ENCODE data around the gene PI4KA. TPM values are rescaled to one million over a fixed set of nuclear protein-coding genes. Genes with fewer than 3 reads are reported as not detected.

The PI4KA gene
- total RNA-seq, 4 donors from 2014 or later = 85.0 to 127 (median 101) TPM

DNA sequence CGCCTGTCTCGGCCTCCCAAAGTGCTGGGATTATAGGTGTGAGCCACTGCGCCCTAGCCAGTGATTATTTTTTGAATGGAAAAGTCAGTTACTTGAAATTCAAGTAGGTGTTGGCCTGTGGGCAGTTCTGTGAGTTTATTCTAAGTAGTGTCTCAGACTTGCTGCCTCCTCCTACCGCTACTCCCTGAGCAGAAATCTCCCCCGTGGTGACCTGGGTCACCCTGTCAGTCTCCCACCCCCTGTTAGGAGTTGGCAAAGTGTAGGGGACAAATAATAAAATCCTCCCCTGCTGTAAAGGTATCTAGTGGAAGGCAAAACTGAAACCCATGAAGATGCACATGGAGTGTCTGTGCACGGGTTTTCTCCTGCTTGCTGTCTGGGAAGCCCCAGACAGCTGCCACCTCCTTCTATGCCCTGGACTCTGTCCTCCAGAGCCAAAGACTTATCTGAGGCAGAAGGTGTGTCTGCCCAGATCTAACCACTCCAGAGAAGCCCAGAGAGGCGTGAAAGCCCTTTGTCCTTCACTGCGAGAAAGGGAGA lies 26.5 kb upstream of the PI4KA start:
- DNase-seq = no peak
- 80 to 87% methylated on average over 8 of the region's 8 CpGs for WGBS, 2 donors
- no peak overlapping the region for H3K4me3 ChIP-seq (replicated peaks in 1 of 3)
- intact Hi-C loops (cut with DNase I) = no loop called here
- H3K27me3 ChIP-seq = no peaks in the 10 kb centered on the region
- peaks cover 26 to 55% of the 10 kb centered on the region in 2 donors for H3K36me3 ChIP-seq
- H3K27ac ChIP-seq = no peak overlapping the region
- no peaks in the 10 kb centered on the region for H3K9me3 ChIP-seq
- no peak for TF ChIP-seq POLR2A (IDR thresholded peaks at IDR 0.05)
- TF ChIP-seq, protein P1, sequence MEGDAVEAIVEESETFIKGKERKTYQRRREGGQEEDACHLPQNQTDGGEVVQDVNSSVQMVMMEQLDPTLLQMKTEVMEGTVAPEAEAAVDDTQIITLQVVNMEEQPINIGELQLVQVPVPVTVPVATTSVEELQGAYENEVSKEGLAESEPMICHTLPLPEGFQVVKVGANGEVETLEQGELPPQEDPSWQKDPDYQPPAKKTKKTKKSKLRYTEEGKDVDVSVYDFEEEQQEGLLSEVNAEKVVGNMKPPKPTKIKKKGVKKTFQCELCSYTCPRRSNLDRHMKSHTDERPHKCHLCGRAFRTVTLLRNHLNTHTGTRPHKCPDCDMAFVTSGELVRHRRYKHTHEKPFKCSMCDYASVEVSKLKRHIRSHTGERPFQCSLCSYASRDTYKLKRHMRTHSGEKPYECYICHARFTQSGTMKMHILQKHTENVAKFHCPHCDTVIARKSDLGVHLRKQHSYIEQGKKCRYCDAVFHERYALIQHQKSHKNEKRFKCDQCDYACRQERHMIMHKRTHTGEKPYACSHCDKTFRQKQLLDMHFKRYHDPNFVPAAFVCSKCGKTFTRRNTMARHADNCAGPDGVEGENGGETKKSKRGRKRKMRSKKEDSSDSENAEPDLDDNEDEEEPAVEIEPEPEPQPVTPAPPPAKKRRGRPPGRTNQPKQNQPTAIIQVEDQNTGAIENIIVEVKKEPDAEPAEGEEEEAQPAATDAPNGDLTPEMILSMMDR (IDR thresholded peaks at IDR 0.05) = no peak
- no peaks in the 10 kb centered on the region for H3K4me1 ChIP-seq

DNA sequence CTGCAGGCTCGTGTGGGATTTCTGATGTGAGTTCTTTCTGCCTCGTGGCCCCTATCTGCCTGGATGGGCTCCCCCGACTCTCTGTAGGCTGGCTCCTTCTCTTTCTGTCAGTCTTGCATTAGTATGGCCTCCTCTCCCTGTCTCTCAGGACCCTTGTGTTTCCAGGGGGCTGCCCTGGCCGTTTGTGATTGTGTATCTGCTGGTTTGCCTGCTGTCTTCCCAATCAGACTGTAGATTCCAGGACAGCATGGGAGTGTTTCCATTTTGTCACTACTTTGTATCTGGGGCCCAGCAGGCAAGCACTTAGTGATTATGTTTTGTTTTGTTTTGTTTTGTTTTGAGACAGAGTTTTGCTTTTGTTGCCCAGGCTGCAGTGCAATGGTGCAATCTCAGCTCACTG lies 25.8 kb upstream of the PI4KA start:
- Histone ChIP-seq H3K36me3 (peaks cover 26 to 51% of the 10 kb centered on the region in 2 donors), H3K4me3 (replicated peaks in 1 of 3) (no peak overlapping the region), H3K27ac (no peak overlapping the region), H3K4me1 (no peaks in the 10 kb centered on the region), H3K9me3 (no peaks in the 10 kb centered on the region), H3K27me3 (no peaks in the 10 kb centered on the region)
- TF ChIP-seq, protein P1 (IDR thresholded peaks at IDR 0.05) = no peak
- no peak for TF ChIP-seq POLR2A (IDR thresholded peaks at IDR 0.05)
- DNase-seq = no peak
- WGBS, 2 donors = 74 to 80% methylated on average over 4 of the region's 4 CpGs
- intact Hi-C loops (cut with DNase I) = no loop called here

DNA sequence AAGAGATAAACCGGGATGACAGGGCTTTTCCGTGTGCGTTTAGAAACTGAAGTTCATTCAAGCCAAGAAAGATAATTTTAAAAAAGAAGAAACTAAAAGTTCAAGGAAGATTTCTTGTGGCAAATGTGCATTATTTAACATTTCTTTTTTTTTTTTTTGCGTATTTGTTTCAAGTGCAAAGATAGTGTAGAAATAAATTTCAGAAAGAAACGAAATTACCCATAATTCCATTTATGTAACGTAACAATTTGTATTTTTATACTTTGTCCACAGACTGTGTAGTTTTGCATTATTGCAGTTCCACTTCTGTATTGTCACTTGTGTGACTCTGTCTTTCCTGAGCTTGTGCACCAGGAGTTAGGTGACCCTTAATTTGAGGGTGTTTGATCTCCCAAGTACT lies 24.2 kb upstream of the PI4KA start:
- Histone ChIP-seq H3K4me1 (no peaks in the 10 kb centered on the region), H3K27ac (no peak overlapping the region), H3K36me3 (peaks cover 26 to 41% of the 10 kb centered on the region in 2 donors), H3K9me3 (no peaks in the 10 kb centered on the region), H3K4me3 (replicated peaks in 1 of 3) (no peak overlapping the region), H3K27me3 (no peaks in the 10 kb centered on the region)
- no peak for DNase-seq
- intact Hi-C loops (cut with DNase I) = no loop called here
- 91 to 95% methylated on average over 6 of the region's 6 CpGs for WGBS, 2 donors
- TF ChIP-seq, protein P1 (IDR thresholded peaks at IDR 0.05) = no peak
- TF ChIP-seq POLR2A (IDR thresholded peaks at IDR 0.05) = no peak

DNA sequence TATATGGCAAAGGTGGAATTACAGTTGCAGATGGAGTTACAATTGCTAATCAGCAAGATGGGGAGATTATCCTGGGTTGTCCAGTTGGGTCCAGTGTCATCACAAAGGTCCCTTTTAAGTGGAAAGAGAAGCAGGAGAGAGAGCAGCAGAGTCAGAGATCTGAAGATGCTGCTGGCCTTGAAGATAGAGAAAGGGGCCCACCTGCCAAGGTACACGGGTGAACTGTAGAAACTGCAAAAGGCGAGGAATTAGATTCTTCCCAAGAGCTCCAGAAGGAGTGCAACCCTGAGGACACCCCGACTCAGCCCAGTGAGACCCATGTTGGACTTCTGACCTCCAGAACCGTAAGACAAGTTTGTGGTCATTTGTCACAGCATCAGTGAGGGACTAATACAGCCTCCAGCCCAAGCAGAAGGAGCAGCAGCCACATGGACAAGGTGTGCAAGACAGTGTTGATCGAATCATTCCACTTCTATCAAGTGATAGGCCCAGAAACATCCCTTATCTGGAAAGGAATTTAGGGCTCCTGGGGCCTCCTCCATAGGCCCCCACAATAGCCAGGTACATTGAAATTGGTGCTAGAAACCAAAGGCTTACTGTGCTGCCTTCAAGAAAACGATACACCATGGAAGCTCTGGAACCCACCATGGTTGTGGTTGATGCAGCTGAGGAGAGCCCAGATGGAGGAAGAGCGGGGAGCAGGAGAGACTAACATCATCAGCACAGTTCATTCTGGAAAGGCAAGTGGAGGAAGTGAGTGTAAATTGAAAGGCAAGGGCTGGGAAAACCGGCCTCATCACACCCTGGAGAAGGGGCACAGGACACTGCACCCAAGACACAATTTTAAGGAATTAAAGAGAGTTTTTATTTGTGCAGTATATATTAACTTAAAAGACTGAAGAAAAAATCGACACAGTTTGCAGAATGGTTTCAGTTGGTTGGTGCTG lies 23.5 kb upstream of the PI4KA start:
- H3K4me1 ChIP-seq = no peaks in the 10 kb centered on the region
- intact Hi-C loops (cut with DNase I) = no loop called here

More for the DNA sequence above, 23.5 kb upstream of the PI4KA start:
- Histone ChIP-seq H3K27ac (no peak overlapping the region), H3K4me3 (replicated peaks in 1 of 3) (no peak overlapping the region), H3K27me3 (no peaks in the 10 kb centered on the region), H3K36me3 (peaks cover 26 to 34% of the 10 kb centered on the region in 2 donors), H3K9me3 (no peaks in the 10 kb centered on the region)
- 93 to 96% methylated on average over 9 of the region's 9 CpGs for WGBS, 2 donors
- no peak for DNase-seq
- TF ChIP-seq, protein P1 (IDR thresholded peaks at IDR 0.05) = no peak
- TF ChIP-seq POLR2A (IDR thresholded peaks at IDR 0.05) = no peak
